RWPE2 (cell line): ENCODE results near the gene PDIA5.

ENCODE experiments used
- ATAC-seq: fragments of 200-7000 bp; cut with Tn5 transposase; 3 replicates; pipeline ENCODE4 v1.9.1; 2021; ENCODE audit warnings: low read depth
- DNase-seq: peaks from one replicate; pipeline ENCODE4 v3.0.0-alpha.2; 2020; ENCODE audit warnings: low spot score
- H3K27ac ChIP-seq: fragments of 450-650 bp; 2 replicates; pipeline ENCODE4 v1.5.1; 2017; ENCODE audit warnings: mild to moderate bottlenecking; ENCODE audit not compliant: poor library complexity, severe bottlenecking
- H3K27me3 ChIP-seq: fragments of 250-450 bp; sonication (Bioruptor Pico); 2 replicates; pipeline ENCODE4 v1.5.1; 2021; ENCODE audit warnings: mild to moderate bottlenecking, moderate library complexity; ENCODE audit not compliant: insufficient read depth, poor library complexity, severe bottlenecking
- H3K36me3 ChIP-seq: fragments of 250-450 bp; sonication (Bioruptor Pico); 2 replicates; pipeline ENCODE4 v1.5.1; 2020; ENCODE audit warnings: low read depth, mild to moderate bottlenecking, moderate library complexity
- H3K4me1 ChIP-seq: fragments of 250-450 bp; sonication (Bioruptor Pico); 2 replicates; pipeline ENCODE4 v1.5.1; 2021; ENCODE audit warnings: mild to moderate bottlenecking, moderate library complexity; ENCODE audit not compliant: insufficient read depth, poor library complexity, severe bottlenecking
- H3K4me3 ChIP-seq: fragments of 250-450 bp; sonication (Bioruptor Pico); 2 replicates; pipeline ENCODE4 v1.5.1; 2021; ENCODE audit warnings: mild to moderate bottlenecking, moderate library complexity; ENCODE audit not compliant: severe bottlenecking
- H3K9me3 ChIP-seq: fragments of 250-450 bp; sonication (Bioruptor Pico); 2 replicates; pipeline ENCODE4 v1.5.1; 2021; ENCODE audit warnings: mild to moderate bottlenecking, moderate library complexity; ENCODE audit not compliant: severe bottlenecking
- CTCF ChIP-seq: fragments of 450-650 bp; IDR thresholded peaks from one replicate; pipeline ENCODE4 v1.5.1; 2017; ENCODE audit warnings: mild to moderate bottlenecking, moderate library complexity; ENCODE audit not compliant: poor library complexity, severe bottlenecking

The PDIA5 gene

DNA sequence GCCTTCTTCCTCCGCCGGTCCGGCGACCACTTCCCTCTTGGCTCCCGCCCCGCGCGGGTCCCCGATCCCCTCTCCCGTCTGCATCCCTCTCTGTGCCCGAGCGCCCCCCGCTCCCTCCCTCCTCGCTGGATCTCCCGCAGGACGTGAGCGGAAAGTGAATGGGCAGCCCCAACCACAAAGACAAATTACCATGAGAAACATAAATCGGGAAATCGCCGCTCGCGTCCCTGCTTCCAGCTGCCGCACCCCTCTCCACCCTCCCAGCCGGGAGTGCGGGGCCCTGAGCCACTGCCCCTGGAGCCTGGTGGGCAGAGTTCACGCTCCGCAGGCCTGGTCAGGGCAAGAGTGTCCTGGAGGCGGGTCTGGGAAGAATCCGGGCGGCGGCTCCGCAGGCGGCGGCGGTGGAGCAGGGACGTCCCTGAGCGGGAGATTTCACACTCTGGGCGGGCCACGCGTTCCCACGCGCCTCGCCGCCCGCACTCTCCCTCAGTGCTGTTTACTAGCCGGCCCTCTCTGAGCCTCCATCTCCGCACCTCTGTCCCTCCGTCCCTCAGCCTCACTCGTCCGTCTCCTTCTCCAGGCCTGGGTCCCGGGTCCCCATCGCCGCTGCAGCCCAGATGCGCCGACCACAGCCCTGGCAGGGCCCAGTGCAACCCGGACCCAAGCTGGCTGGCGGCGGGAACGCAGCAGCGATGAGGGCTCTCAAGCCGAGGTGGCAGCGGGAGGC, 40.1 kb upstream of the PDIA5 start:
- peaks cover 43% of the 10 kb centered on the region for H3K27me3 ChIP-seq

DNA sequence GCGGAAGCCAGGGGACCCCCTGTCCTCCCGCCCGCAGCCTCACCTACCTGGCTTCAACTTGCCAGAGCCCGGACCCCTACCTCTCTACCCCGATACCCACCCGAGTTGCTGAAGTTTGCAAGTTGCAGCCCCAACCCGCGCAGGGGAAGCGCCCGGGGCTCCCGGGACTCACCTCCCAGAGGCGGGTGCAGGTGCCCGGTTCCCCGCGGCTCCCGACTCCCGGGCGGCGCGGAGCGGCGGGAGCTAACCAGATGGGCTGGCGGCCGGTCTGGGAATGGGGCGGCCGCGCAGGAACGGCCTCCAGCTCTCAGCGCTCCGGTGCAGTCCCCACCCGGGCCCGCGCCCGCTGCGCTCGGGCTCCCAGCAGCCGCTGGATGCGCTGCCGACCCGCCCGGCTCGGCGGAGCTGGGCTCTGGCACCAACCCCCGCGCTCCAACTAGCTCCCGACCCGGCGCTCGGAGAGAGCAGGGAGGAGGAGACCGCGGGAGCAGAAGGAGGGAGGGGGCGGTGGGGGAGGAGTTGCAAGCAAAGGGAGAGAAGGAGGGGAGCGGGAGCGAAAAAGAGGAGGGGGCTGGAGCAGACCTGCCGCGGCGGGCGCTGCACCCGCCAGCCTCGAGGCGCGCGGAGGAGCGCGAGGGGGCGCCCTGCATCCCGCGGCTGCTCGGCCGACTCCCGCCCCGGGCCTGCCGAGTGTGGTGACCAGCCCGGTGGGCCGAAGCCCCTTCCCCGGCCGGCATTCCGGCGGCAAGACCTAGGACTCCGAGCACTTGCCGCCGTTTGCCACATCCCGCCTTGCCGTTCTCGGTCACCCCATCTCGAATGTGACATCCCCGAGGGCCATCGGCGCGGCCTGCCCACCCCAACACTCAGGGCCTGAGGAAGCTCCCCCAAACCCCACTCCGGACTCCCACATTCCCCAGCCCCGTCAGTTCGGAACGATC, 39.3 kb upstream of the PDIA5 start, which contains the start of gene SEMA5B:
TSS of gene SEMA5B (minus strand) at position 472 of the 941 bp plus-strand sequence. CDS start 66,500 bp downstream, outside the sequence.
- peaks cover 43% of the 10 kb centered on the region for H3K27me3 ChIP-seq
- H3K36me3 ChIP-seq, result no peaks in the 10 kb centered on the region
- H3K4me1 ChIP-seq, result no peaks in the 10 kb centered on the region
- H3K4me3 ChIP-seq, result peak within 1 kb of the TSS; percentile 34
- no peak for TF ChIP-seq CTCF
- ATAC-seq (peak; percentile 51), DNase-seq (peak; percentile 70)
- H3K9me3 ChIP-seq, result no peaks in the 10 kb centered on the region
- H3K27ac ChIP-seq, result no peak within 1 kb of the TSS

More for the DNA sequence above, 40.1 kb upstream of the PDIA5 start:
- Histone ChIP-seq H3K36me3 (no peaks in the 10 kb centered on the region), H3K4me3 (peak overlapping the region; percentile 34), H3K4me1 (no peaks in the 10 kb centered on the region), H3K27ac (no peak overlapping the region), H3K9me3 (no peaks in the 10 kb centered on the region)
- TF ChIP-seq CTCF, result no peak
- no peak for DNase-seq
- ATAC-seq, result peak; percentile 30

- H3K4me3 ChIP-seq, result peak overlapping the region; percentile 34
- H3K27me3 ChIP-seq, result peaks cover 43% of the 10 kb centered on the region
- H3K36me3 ChIP-seq, result no peaks in the 10 kb centered on the region
- no peaks in the 10 kb centered on the region for H3K9me3 ChIP-seq
- no peak overlapping the region for H3K27ac ChIP-seq
- ATAC-seq (peak; percentile 51), DNase-seq (no peak)
- peak; percentile 72 for TF ChIP-seq CTCF
- no peaks in the 10 kb centered on the region for H3K4me1 ChIP-seq
Measured at GRCh38 chr3:123028233-123028828, 38.5 kb upstream of the PDIA5 start.

GRCh38 chr3:123031051-123031450, 35.8 kb upstream of the PDIA5 start:
- ATAC-seq (no peak), DNase-seq (no peak)
- Histone ChIP-seq H3K36me3 (no peaks in the 10 kb centered on the region), H3K4me3 (no peak overlapping the region), H3K9me3 (no peaks in the 10 kb centered on the region), H3K27me3 (peaks cover 32% of the 10 kb centered on the region), H3K27ac (no peak overlapping the region), H3K4me1 (no peaks in the 10 kb centered on the region)
- TF ChIP-seq CTCF, result no peak
